GOT3 (cell line): Measurements from ENCODE around the gene ZBTB3.
A peak's percentile ranks its signal among the peaks of the same experiment; 100 is the strongest.
"Not testable (repeated sequence)": the region's sequence is repeated elsewhere in the genome, so short reads cannot be mapped to it uniquely, and the experiment has no call there.

ENCODE experiments used
- DNase-seq: peaks from one replicate; lab custom pipeline; 2025; ENCODE audit warnings: mixed read lengths; lab: John Stamatoyannopoulos, UW

The ZBTB3 gene

DNA sequence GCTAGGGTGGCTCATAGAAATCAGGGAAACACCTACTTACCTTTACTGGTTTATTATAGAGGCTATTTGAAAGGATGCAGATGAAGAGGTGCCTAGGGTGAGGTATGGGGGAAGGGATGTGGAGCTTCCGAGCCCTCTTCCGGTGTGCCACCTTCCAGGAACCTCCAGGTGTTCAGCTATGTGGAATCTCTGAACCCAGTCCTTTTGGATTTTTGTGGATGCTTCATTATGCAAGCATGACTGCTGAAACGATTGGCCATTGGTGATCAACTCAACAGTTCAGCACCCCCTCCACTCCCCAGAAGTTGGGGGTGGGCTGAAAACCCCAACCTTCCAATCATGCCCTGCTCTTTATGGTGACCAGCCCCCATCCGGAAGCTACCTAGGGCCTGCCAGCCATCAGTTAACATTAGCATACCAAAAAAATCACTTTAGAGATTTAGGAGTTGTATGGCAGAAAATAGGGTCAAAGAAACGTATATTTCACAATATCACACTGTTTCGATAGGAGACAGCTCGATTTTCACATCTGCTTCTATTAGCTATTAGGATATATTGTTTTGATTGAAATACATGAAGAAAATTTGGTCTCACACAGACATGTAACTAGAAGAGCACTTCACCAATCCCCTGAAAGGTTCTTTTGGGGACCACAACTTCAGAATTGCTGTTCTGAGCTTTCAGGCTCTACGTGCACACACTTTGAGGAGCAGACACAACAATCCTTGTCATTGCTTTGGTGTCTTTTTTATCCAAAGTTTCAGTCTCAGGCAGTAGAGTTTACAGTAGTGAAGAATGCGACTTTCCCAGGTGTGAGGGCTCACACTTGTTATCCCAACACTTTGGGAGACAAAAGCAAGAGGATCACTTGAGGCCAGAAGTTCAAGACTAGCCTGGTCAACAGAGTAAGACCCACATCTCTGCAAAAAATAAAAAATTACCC lies 4.2 kb upstream of the ZBTB3 start:
- no peak for DNase-seq

DNA sequence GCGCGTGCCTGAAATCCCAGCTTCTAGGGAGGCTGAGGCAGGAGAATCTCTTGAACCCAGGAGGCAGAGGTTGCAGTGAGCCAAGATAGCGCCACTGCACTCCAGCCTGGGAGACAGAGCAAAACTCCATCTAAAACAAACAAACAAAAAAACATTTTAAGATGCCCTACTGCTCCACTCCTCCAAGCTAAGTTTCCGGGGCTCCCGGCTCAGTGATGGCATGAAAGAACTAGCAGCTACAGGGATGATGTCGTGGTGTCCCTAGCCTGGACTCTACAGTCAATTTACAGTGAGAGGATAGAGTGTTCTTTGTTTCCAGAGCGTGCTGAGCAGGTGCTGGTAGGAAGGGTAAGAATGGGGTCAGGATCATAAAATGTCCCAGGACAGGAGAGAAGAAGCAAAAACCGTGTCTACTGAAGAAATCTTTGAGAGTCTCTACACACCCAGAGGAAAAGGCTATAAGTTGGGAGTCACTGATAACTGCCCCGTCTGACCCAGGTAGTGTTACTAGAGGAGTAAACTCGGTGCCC lies 1.2 kb upstream of the ZBTB3 start:
- DNase-seq: no peak

DNA sequence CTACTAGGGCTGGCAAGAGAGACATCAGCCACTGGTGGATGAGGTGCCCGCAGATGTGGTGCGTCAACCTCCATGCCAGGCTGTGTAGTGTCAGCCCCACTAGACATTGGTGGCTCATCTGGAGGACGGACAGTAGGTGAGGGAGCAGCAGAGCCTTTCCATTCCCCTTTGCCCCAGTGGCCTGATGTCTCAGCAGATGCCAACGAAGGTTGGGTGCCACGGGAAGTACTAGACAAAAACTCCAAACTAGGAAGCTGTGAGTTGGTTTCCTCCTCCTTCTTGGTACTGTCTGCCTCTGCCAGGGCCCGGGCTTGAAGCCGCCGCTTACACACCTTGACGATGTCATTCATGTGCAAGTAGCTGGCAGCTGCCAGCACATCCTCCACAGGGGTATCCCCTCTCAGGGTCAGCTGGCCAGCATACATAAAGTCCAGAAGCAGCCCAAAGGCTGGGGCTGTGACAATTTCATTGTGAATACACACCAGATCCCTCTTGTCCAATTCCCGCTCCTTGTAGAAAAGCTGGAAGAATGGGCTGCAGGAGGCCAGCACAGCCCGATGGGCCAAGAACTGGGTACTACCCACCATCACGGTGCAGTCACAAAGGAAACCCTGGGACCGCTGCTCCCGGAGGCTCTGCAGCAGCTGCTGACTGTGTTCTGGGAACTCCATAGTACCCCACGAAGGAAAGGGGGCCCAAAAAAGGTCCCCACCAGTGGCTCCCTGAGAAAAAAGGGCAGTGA lies 795 bp downstream of the ZBTB3 start:
- DNase-seq: no peak

DNA sequence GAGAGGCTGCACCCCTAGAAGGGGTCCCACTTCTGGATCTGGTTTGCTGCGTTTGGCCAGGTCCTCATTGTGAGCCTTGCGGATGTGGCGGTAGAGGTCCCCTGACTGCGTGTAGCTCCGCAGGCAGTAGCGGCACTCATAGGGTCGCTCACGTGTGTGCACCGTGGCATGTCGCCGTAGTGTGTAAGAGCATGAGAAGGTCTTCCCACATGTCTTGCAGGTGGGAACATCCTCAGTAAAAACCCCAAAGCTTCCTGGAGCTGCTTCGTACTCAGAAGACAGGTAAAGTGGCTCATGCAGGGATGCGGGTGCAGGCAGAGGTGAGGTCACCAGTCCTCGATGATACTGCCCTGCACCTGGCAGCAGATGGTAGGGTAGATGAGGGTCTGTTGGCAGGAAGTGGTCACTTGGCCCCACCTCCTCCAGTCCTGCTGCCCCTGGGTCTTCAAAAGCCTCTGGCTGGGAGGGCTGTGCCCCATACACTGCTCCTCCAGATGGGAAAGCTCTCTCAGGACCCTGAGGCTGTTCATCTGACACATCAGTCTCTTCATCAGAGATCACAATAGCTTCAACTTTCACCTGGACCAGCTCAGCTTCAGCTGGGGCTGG lies 1.7 kb downstream of the ZBTB3 start:
- no peak for DNase-seq

DNA sequence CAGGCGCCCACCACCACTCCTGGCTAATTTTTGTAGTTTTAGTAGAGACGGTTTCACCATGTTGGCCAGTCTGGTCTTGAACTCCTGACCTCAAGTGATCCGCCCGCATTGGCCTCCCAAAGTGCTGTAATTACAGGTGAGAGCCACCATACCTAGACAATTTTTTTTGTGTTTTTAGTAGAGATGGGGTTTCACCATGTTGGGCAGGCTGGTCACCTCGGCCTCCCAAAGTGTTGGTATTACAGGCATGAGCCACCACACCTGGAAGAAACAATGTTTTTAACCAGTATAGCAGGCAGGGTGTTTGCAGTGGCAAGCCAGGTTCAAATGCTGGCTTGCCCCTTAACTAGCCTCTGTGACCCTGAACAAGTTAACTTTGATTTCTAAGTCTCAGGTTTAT lies 4.0 kb downstream of the ZBTB3 start:
- not testable (repeated sequence) for DNase-seq

DNA sequence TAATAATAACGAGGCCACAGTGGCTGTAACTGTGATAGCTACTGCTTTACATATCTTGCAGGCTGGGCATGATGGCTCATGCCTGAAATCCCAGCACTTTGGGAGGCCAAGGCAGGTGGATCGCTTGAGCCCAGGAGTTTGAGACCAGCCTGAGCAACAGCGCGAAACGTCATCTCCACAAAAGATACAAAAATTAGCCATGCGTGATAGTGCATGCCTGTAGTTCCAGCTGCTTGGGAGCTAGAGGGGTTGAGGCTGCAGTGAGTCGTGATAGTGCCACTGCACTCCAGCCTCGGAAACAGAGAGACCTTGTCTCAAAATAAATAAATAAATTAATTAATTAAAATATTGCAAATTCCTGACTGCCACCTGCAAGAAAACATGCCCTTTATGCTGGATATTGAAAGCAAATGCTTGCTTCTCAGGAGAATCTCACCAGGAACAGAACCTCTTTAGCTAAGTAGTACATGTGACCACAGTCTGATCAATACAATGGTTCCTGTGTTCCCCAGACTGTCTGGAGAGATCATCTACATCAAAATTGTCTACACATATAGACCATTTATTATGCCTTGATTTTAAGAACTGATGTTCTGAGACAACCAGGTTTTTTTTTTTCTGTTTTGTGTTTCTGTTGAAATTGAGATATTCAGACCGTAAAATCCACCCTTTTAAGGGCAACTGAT lies 6.3 kb downstream of the ZBTB3 start:
- DNase-seq: no peak

DNA sequence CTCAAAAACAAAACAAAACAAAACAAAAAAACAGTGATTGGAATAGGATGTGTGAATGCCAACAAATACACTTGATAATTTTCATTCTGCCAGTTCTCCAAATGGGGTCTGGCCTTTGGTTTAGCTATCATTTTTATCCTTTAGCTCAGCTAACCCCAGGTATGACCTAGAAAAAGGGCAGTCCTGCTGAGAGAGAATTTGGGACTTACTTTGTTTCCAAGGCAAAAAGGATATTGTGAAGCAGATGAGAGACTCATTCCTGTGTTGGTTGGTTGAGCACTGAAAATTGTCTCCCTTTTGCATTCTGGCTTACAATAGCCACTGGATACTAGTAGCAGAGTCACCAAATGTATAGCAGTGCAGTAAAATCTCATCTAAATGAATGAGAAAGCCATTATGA lies 16.8 kb downstream of the ZBTB3 start:
- no peak for DNase-seq

DNA sequence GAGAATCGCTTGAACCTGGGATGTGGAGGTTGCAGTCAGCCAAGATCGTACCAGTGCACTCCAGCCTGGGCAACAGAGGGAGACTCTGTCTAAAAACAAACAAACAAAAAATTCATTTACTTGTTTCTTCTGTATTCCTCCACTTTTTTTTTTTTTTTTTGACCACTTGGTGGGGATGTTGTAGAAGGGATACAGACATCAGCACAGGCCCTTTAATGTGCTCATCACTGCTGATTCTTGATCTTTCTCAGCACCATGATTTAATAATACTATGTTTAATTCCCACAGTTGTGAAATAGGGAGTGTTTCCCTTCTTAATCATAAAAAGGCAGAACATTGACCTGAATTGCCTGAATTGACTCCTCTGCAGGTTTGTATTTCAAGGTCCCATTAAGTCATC lies 21.1 kb downstream of the ZBTB3 start:
- DNase-seq: no peak

DNA sequence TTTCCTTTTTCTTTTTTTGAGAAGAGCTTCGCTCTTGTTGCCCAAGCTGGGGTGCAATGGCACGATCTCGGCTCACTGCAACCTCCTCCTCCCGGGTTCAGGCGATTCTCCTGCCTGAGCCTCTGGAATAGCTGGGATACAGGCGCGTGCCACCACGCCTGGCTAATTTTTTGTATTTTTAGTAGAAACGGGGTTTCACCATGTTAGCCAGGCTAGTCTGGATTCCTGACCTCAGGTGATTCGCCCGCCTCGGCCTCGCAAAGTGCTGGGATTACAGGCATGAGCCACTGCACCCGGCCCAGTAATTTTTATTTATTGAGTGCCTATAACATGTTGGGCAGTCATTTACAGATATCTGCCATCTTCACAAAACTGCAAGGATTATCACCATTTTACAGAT lies 23.9 kb downstream of the ZBTB3 start:
- not testable (repeated sequence) for DNase-seq

DNA sequence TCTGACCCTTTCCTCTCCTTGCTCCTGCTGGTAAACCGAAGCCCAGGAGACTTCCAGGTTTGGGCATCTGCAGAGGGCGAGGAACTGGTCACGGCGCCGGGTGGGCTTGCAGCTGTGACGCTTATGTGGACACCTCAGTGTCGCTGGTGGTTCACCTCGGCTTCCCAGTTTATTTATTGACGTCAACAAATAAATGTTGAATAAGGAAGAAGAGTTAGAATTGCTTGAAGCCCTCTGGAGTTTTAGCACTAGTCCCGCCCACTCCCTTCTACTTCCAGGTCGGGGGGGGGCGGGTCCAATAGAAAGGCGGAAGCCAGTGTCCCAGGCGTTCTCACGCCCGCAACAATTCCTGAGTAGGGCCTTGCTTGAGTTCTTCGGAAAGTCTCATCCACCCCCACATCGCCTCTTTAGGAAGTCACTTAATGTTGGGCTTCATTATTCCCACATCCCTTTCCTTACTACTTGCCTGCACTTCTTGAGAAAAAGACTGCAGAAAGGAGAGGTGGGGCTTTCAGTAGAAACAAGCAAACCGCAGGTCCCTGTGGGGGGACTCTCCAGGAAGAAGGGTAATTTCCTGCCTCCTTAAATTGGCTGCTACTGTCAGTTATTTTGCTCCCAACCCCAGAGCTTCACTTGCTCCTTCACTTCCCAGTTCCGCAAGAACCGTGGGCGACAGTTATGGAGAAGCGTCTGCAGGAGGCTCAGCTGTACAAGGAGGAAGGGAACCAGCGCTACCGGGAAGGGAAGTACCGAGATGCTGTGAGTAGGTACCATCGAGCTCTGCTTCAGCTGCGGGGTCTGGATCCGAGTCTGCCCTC lies 25.6 kb downstream of the ZBTB3 start, which contains the start of gene TTC9C:
TTC9C (plus strand) TSS at position 316 of the 818 bp plus-strand sequence; CDS start at position 679, 363 bp downstream.
- DNase-seq: peak; percentile 48

DNA sequence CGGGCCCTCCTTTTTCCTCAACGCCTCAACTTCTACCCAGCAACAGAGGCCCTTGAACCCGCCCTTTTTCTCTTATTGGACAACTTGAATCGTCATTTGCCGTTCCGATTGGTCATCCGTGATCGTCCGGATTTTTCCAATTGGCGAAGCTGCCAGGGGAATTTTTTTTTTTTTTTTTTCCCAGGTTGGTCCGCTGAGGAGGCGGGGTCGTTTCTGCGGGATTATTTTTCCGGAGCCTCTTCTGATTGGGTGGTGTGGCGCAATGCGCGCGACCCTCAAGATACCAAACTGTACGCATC lies 26.1 kb downstream of the ZBTB3 start:
- DNase-seq: peak; percentile 80

DNA sequence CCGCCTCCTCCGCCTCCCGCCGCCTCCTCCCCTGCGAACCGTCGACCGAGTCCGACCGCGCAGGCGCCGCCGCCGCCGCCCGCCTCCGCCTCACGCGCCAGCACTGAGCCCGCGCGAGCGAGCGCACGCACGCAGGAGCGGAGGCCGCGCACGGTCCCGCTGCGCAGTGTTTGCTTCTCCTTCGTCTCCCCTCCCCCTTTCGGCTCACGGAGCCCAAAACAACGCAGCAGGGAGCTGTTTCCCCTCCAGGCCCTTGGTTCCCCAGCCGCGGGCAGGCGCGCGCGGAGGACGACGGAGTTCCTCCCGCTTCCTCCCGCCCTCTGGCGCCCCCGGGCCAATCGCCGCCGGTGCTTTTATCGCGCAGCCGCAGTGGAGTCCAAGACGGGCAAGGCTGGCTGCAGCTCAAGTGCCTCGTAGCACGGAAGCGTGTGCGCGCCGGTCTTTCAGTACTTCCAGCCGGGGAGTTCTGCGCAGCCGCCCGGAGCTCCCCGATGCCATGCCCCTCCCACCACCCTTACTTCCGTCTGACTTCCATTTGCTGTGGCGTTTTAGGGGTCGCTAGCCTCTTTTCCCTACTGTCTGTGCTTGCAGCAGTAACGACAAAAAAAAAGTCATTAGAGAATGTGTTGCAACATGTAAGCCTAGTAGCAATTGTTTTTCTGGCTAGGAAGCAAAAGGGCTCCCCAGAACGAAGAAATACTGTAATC lies 26.6 kb downstream of the ZBTB3 start, which contains the start of gene HNRNPUL2:
HNRNPUL2 (minus strand) TSS at position 293 of the 707 bp plus-strand sequence. CDS start 301 bp downstream, outside the sequence.
- DNase-seq: peak; percentile 96

DNA sequence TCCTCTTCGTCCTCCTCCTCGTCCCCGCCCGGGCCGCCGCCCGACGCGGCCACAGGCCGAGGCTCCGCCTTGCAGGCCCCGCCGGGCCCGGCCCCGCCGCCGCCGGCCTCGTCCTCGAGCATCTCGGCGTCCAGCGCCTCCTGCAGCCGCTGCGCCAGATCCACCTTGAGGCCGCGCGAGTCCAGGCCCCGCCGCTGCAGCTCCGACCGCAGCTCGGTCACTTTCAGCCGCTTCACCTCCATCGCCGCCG lies 27.1 kb downstream of the ZBTB3 start:
- no peak for DNase-seq

DNA sequence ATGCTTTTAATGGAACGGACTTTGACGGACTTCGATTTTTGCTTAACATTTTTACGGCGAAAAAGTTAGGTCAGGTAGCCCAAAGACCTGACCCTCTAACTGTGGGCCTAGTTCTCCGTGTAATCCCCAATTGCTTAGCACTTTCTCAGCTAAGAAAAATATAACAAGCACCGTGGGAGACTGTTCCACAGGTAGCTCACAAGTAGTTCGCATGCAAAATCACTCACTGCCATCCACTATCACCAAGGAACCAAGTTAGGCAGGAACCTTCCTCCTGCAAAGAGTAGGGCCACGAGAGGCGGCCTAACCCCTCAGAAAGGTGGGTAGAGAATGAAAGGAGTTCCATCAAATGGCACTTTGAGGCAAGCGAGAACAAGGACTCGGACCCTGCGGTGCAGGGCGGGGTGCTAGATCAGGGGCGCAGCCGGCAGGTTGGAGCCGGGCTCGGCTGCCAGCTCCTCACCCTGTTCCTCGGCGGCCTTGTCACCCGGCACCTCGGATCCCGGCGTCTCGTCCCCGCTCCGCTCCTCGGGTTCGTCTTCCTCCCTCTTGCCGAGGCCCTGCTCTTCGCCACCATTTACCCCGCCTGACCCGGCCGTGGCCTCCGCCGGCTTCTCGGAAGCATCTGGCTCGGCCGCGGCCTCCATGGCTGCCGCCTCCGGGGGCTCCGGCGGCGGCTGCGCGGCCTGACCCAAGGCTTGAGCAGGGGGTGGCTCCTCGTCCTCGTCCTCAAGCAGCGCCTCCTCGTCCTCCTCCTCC lies 27.6 kb downstream of the ZBTB3 start:
- DNase-seq: no peak

DNA sequence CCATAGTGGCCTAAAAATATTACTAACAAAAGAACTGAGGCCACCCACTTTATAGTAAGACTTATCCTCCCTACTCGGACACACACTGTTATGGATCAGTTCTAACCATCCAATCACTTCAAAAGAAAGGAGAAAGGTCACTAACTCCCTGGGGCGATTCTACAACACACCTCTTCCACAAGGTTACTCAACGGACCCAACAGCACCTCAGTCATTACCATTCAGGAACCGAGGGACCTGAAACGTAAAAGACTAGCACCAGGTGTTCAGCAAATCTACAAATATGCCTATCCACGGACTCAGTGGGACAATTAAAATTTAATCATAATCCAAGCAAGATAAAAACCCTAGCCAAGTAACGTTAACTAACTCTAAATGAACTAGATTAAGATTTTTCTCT lies 28.3 kb downstream of the ZBTB3 start:
- DNase-seq: no peak

DNA sequence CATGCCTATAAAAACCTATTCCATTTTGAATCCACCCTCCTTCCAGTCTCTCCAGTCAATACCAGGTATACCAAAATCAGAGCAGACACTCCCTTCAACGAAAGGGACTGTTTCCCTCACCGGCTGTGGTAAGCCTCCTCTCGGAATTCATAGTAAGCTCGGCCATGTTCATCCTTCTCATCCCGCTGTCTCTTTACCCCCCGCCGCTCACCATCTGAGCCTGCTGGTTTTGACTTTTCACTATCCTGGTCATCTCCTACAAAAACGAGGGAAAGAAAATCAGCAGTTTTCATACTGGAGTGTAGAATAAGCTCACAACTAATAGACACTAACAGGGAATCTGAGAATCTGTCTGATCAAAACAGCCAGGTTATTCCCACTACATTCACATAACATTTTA lies 29.8 kb downstream of the ZBTB3 start:
- DNase-seq: no peak

DNA sequence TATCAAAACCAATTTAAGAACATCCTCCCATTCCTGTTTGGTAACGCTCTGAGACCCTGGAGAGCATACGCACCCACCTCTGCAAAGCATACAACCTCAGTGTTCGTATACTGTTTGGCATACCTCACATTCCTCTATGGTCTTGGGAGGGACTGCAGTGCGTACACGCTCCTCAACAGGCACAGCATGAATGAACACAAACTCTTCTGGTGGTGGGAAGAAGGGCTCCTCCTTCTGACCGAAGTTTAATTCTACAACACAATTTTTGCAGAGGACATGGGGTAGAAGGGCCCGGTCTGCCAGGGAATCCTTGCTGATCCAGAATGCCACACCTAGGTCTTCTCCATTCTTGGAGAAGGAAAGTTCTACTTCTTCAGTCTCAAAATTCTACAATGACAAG lies 32.0 kb downstream of the ZBTB3 start:
- DNase-seq: no peak

DNA sequence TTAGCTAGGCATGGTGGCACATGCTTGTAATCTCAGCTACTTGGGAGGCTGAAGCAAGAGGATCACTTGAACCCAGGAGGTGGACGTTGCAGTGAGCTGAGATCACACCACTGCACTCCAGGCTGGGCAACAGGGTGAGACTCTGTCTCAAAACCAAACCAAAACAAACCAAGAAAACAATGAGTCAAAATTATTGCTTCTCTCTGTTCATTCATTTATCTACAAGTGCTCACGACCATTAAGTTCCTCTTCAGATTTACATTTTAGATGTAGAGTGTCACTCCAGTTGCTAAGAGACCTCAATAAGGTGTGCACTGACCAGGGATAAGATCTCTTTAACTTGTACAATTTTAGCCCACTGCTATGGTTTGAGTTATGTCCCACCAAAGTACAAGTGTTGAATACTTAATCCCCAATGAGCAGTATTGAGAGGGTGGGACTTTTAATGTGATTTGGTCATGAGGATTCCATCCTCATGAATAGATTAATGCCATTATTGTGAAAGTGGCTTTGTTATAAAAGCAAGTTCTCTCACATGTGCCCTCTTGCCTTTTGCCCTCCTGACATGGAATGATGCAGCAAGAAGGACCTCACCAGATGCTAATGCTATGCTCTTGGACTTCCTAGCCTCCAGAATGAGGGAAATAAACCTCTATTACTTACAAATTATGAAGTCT lies 34.5 kb downstream of the ZBTB3 start:
- DNase-seq: no peak

DNA sequence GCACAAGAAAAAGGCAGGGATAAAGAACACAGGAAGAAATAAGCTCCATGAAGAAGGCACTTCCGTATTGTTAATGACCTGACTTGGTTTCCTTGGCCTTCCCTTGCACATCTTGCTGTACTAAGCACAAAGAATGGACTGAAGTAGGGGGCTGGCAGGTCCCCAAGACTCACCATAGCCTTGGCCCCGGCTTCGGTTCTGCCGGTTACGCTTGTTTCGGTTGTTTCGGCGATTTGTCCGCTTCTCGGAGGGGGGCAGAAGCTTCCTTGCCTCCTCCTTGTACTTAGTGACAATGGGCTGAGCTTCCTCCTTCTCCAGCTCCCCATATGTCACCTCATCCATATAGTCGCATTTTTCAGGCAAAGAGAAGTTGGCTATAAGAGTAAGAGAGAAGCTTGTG lies 37.1 kb downstream of the ZBTB3 start:
- no peak for DNase-seq
